ENCODE measurements around the gene KRT76.

DNA sequence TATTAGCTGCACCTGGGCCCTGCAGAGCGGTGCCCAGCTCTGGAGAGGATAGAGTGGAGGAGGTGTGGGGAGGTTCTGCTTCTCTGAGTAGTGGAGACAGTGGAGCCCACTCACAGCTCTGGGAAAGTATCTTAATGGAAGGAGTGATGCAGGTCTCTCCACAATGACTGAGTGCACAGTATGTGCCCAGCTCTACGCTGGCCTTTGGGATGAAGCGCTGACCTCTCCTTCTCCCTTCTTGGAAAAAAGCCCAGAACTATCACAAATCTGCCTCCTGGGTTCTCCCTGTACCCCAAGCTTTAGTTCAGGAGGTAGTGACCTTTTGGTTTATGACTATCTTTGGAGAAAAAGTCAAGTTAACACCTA lies 19.3 kb upstream of the KRT76 start:
- TF ChIP-seq, protein P1, sequence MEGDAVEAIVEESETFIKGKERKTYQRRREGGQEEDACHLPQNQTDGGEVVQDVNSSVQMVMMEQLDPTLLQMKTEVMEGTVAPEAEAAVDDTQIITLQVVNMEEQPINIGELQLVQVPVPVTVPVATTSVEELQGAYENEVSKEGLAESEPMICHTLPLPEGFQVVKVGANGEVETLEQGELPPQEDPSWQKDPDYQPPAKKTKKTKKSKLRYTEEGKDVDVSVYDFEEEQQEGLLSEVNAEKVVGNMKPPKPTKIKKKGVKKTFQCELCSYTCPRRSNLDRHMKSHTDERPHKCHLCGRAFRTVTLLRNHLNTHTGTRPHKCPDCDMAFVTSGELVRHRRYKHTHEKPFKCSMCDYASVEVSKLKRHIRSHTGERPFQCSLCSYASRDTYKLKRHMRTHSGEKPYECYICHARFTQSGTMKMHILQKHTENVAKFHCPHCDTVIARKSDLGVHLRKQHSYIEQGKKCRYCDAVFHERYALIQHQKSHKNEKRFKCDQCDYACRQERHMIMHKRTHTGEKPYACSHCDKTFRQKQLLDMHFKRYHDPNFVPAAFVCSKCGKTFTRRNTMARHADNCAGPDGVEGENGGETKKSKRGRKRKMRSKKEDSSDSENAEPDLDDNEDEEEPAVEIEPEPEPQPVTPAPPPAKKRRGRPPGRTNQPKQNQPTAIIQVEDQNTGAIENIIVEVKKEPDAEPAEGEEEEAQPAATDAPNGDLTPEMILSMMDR (IDR thresholded peaks at IDR 0.05): no peak
- TF ChIP-seq POLR2AphosphoS5 (IDR thresholded peaks at IDR 0.05): no peak

All from gastroesophageal sphincter (tissue), 3 donors.